K562 treated with DMSO at 1 percent for 24 hours (cell line): Measurements from ENCODE around the gene LDB2. TPM values are rescaled to one million over a fixed set of nuclear protein-coding genes. Genes with fewer than 3 reads are reported as not detected.

Source experiments
- total RNA-seq: library from RNA; unstranded; fragments of 300-600 nt; gene quantifications from 2 replicates; pipeline ENCODE4 v1.2.3, GENCODE V29; 2022; ENCODE audit warnings: low read depth; ENCODE audit not compliant: insufficient read depth

The LDB2 gene
- total RNA-seq, result not detected in 2 replicates

GRCh38 chr4:16897991-16898827, at the start of gene LDB2:
Gene LDB2 (minus strand): TSS chr4:16898645.

